D721Med (cell line): ENCODE results near the gene LYRM9.
"Not testable (repeated sequence)": the region's sequence is repeated elsewhere in the genome, so short reads cannot be mapped to it uniquely, and the experiment has no call there.

Experiments used
- DNase-seq: peaks from one replicate; pipeline ENCODE4 v3.0.0; 2011; ENCODE audit warnings: low spot score; ENCODE audit not compliant: insufficient read length
- FAIRE-seq: peaks from 2 replicates; lab custom pipeline; 2011; peaks lifted over from hg19 to GRCh38; lab: Jason Lieb, UNC
- CTCF ChIP-seq: IDR thresholded peaks from 2 replicates; pipeline ENCODE4 v1.5.1; 2012; ENCODE audit warnings: mild to moderate bottlenecking, control low read depth; ENCODE audit not compliant: insufficient read depth; ENCODE audit errors: missing control alignments

Gene LYRM9

GRCh38 chr17:27849474-27850185 lies 43.5 kb downstream of the LYRM9 start:
- no peak for TF ChIP-seq CTCF
- DNase-seq (no peak), FAIRE-seq (no peak)

GRCh38 chr17:27848931-27849330 lies 44.2 kb downstream of the LYRM9 start:
- TF ChIP-seq CTCF = no peak
- DNase-seq (no peak), FAIRE-seq (no peak)

GRCh38 chr17:27846808-27847307 lies 46.3 kb downstream of the LYRM9 start:
- not testable (repeated sequence) for DNase-seq, FAIRE-seq

GRCh38 chr17:27846042-27846655 lies 47.0 kb downstream of the LYRM9 start:
- FAIRE-seq = no peak
- no peak for TF ChIP-seq CTCF

DNA sequence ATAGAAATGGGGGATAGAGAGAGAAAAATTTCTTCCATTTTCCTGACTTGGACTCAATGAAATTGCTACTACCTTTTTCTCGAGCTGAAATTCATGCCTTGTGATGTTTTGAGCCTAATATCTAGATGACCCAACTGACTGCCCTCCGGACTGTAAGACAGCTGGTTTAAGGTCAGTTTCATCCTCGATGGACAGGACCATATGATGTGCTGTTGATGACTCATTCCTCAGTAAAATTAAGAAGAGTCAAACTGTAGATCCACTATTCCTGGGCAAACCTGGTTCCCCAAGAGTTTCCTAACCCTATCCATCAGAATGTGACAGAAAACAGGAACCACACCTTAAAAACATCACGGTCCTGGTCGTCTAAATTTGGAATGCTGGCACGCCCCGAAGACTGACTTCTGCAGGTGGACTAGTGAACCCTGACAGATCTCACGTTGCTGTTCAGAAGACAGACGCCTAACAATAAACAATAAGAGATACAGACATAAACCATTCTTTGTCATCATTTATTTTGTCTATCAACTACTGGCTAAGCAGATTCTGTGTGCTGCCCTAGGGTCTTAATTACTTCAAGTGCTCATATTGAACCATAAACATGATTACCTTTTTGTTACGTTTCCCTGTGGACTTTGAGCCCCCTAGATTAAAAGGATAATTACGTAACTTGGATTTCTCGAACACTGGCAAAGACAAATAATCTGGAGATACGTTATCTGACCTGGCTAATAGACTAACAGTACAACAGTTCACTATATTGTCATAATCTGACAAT lies 47.7 kb downstream of the LYRM9 start:
- FAIRE-seq = peak; percentile 73

More at GRCh38 chr17:27846042-27846655, 47.0 kb downstream of the LYRM9 start:
- no peak for DNase-seq

DNA sequence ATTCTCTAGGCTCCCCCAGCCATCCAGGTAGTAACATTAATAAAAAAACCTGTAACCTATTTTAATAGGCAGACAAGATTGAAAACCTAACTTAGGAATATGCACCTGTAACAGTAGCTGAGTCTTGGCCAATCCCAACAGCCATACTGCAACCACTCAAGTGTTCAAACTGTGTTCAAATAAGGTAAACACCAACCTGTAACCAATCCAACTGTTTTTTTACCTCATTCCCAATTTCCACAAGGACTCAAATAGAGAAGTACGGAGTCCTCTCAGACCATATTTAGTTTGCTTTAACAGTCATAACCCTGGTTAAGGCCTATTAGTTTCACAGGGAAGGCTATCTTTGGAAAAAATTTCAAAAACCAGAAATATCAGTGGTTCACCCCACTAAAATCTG lies 52.5 kb downstream of the LYRM9 start:
- FAIRE-seq (no peak), DNase-seq (no peak)
- TF ChIP-seq CTCF = no peak

More for the DNA sequence above, 47.7 kb downstream of the LYRM9 start:
- TF ChIP-seq CTCF = no peak
- no peak for DNase-seq

DNA sequence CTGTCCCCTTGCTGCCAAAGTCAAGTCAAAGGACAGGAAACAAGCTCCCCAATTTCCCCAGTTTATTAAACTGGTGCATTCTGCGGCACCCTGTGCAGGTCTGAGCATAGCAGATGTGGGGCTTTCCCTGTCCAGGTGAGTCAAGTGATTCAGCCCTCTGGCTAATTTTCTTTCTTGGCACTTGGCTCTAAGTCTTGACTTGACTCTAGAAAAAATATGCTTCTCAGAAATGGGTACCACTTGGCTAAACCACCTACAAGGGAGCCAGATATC lies 52.8 kb downstream of the LYRM9 start:
- FAIRE-seq, DNase-seq: not testable (repeated sequence)

- peak; percentile 92 for FAIRE-seq
- DNase-seq = not testable (repeated sequence)
These were observed 53.4 kb downstream of the LYRM9 start for GRCh38 chr17:27839571-27840405.

DNA sequence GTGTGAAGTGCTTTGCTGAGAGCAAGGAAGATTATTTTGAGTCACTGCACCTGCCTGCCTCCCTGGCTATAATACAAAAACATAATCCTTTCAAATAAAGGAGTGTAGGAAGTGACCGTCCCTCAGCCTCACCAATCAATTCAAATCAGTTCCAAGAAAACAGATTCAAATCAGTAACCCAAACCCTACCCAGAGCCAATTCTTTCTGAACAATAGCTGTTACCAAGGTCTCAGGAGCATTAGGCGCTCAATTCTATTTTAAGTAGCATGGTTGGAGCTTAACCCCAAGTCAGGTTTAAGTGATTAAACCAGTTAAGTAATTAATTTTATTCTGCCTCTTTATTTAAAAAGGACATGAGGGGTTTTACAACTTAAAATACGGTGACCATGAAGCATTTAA lies 54.6 kb downstream of the LYRM9 start:
- not testable (repeated sequence) for FAIRE-seq

GRCh38 chr17:27837769-27838168 lies 55.4 kb downstream of the LYRM9 start:
- FAIRE-seq, DNase-seq: not testable (repeated sequence)

More for the DNA sequence above, 54.6 kb downstream of the LYRM9 start:
- not testable (repeated sequence) for DNase-seq
